ENCODE results near the gene CLUH.
A peak's percentile ranks its signal among the peaks of the same experiment; 100 is the strongest.
"Not testable (repeated sequence)": the region's sequence is repeated elsewhere in the genome, so short reads cannot be mapped to it uniquely, and the experiment has no call there.

Gene CLUH

DNA sequence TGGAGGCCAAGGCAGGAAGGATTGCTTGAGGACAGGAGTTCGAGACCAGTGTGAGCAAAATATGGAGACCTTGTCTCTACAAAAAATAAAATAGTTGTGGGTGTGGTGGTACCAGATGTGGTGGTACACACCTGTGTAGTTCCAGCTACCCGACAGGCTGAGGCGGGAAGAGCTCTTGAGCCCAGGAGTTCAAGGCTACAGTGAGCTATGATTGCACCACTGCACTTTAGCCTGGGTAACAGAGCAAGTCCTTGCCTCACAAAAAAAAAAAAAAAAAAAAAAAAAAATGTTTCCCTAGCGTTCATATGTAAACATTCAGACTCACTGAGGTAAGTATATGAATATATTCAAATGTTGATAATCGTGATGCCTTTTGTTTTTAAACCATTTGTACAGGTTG, 39.5 kb downstream of the CLUH start:
- Histone ChIP-seq H3K4me3 (ENCODE audit: low read depth in 1 of 2, low read length in 1 of 2) (no peak overlapping the region), H3K36me3 (peaks cover 96% of the 10 kb centered on the region), H3K27ac (no peak overlapping the region), H3K27me3 (no peaks in the 10 kb centered on the region), H3K9me3 (no peaks in the 10 kb centered on the region), H3K4me1 (ENCODE audit: control insufficient read depth in 1 of 2, insufficient read depth in 1 of 2, low read depth in 1 of 2, low read length in 1 of 2) (no peaks in the 10 kb centered on the region)
- no peak for TF ChIP-seq CTCF (IDR thresholded peaks at IDR 0.05)

GRCh38 chr17:2660410-2660809, 51.2 kb downstream of the CLUH start:
- H3K4me3 ChIP-seq (ENCODE audit: low read depth in 1 of 2, low read length in 1 of 2); H3K27me3 ChIP-seq; H3K9me3 ChIP-seq; H3K36me3 ChIP-seq; H3K27ac ChIP-seq: not testable (repeated sequence)
- H3K4me1 ChIP-seq (ENCODE audit: control insufficient read depth in 1 of 2, insufficient read depth in 1 of 2, low read depth in 1 of 2, low read length in 1 of 2) = peaks cover 21 to 23% of the 10 kb centered on the region in 2 experiments

DNA sequence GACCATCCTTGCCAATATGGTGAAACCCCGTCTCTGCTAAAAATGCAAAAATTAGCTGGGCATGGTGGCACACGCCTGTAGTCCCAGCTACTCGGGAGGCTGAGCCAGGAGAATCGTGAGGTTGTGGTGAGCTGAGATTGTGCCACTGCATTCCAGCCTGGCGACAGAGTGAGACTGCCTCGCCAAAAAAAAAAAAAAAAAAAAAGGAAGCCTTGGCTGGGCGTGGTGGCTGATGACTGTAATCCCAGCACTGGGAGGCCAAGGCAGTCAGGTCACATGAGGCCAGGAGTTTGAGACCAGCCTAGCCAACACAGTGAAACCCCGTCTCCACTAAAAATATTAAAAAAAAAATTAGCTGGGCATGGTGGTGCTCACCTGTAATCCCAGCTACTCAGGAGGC, 52.2 kb downstream of the CLUH start:
- Histone ChIP-seq H3K27ac (peak overlapping the region; percentile 39), H3K4me1 (ENCODE audit: control insufficient read depth in 1 of 2, insufficient read depth in 1 of 2, low read depth in 1 of 2, low read length in 1 of 2) (peaks cover 24 to 28% of the 10 kb centered on the region in 2 experiments)
- not testable (repeated sequence) for H3K4me3 ChIP-seq (ENCODE audit: low read depth in 1 of 2, low read length in 1 of 2); H3K36me3 ChIP-seq; H3K9me3 ChIP-seq; H3K27me3 ChIP-seq

- TF ChIP-seq CTCF (IDR thresholded peaks at IDR 0.05) = no peak
- H3K4me1 ChIP-seq (ENCODE audit: control insufficient read depth in 1 of 2, insufficient read depth in 1 of 2, low read depth in 1 of 2, low read length in 1 of 2) = peaks cover 24 to 28% of the 10 kb centered on the region in 2 experiments
- H3K36me3 ChIP-seq = peaks cover 8% of the 10 kb centered on the region
- H3K4me3 ChIP-seq (ENCODE audit: low read depth in 1 of 2, low read length in 1 of 2) = no peak overlapping the region
- H3K27ac ChIP-seq = peak overlapping the region; percentile 68
- H3K9me3 ChIP-seq = no peaks in the 10 kb centered on the region
- no peaks in the 10 kb centered on the region for H3K27me3 ChIP-seq
Measured at GRCh38 chr17:2656283-2656682, 55.3 kb downstream of the CLUH start.

- no peak for TF ChIP-seq CTCF (IDR thresholded peaks at IDR 0.05)
- no peak overlapping the region for H3K4me3 ChIP-seq (ENCODE audit: low read depth in 1 of 2, low read length in 1 of 2)
- peaks cover 24 to 28% of the 10 kb centered on the region in 2 experiments for H3K4me1 ChIP-seq (ENCODE audit: control insufficient read depth in 1 of 2, insufficient read depth in 1 of 2, low read depth in 1 of 2, low read length in 1 of 2)
- H3K27me3 ChIP-seq = no peaks in the 10 kb centered on the region
- peak overlapping the region; percentile 68 for H3K27ac ChIP-seq
- H3K9me3 ChIP-seq = no peaks in the 10 kb centered on the region
- H3K36me3 ChIP-seq = peaks cover 8% of the 10 kb centered on the region
Measured at GRCh38 chr17:2655546-2655945, 56.0 kb downstream of the CLUH start.

DNA sequence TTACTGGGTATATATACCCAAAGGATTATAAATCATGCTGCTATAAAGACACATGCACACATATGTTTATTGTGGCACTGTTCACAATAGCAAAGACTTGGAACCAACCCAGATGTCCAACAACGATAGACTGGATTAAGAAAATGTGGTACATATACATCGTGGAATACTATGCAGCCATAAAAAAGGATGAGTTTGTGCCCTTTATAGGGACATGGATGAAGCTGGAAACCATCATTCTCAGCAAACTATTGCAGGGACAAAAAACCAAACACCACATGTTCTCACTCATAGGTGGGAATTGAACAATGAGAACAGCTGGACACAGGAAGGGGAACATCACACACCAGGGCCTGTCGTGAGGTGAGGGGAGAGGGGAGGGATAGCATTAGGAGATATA, 58.7 kb downstream of the CLUH start:
- H3K36me3 ChIP-seq = peaks cover 12% of the 10 kb centered on the region
- not testable (repeated sequence) for H3K9me3 ChIP-seq; H3K27me3 ChIP-seq; H3K4me3 ChIP-seq (ENCODE audit: low read depth in 1 of 2, low read length in 1 of 2); H3K27ac ChIP-seq
- peaks cover 18 to 23% of the 10 kb centered on the region in 2 experiments for H3K4me1 ChIP-seq (ENCODE audit: control insufficient read depth in 1 of 2, insufficient read depth in 1 of 2, low read depth in 1 of 2, low read length in 1 of 2)

GRCh38 chr17:2649191-2649590, 62.4 kb downstream of the CLUH start:
- Histone ChIP-seq H3K9me3 (no peaks in the 10 kb centered on the region), H3K27me3 (no peaks in the 10 kb centered on the region), H3K4me3 (ENCODE audit: low read depth in 1 of 2, low read length in 1 of 2) (no peak overlapping the region), H3K27ac (no peak overlapping the region), H3K36me3 (peaks cover 26% of the 10 kb centered on the region), H3K4me1 (ENCODE audit: control insufficient read depth in 1 of 2, insufficient read depth in 1 of 2, low read depth in 1 of 2, low read length in 1 of 2) (no peaks in the 10 kb centered on the region)
- no peak for TF ChIP-seq CTCF (IDR thresholded peaks at IDR 0.05)
